ENCODE measurements around the gene CFAP90.

DNA sequence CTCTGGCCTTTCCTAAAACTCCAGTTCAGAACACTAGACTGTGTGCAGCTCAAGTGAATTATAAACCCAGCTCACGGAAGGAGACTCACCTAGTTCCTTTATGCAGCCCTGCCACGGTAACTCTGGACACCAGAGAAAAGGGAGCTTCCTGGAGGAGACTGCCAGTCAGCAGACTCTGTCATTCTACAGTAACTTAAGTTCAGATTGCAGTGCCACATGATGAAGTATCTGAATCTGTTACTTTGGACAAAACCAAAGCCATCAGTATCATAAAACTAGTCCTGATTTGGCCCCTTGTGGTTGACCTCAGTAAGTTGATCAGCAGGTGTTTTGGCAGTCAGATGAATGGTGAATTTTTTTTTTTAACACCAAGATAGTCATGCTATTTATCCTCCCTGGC is 20.7 kb upstream of the CFAP90 start:
- TF ChIP-seq, protein P1, sequence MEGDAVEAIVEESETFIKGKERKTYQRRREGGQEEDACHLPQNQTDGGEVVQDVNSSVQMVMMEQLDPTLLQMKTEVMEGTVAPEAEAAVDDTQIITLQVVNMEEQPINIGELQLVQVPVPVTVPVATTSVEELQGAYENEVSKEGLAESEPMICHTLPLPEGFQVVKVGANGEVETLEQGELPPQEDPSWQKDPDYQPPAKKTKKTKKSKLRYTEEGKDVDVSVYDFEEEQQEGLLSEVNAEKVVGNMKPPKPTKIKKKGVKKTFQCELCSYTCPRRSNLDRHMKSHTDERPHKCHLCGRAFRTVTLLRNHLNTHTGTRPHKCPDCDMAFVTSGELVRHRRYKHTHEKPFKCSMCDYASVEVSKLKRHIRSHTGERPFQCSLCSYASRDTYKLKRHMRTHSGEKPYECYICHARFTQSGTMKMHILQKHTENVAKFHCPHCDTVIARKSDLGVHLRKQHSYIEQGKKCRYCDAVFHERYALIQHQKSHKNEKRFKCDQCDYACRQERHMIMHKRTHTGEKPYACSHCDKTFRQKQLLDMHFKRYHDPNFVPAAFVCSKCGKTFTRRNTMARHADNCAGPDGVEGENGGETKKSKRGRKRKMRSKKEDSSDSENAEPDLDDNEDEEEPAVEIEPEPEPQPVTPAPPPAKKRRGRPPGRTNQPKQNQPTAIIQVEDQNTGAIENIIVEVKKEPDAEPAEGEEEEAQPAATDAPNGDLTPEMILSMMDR (conservative IDR thresholded peaks at IDR 0.05; ENCODE audit: low read depth, low read length) = 0 out of 2 replicates have a peak, but pooled peaks have one; percentile 12
- no peak for TF ChIP-seq EZH2 (IDR thresholded peaks at IDR 0.05; ENCODE audit: low read length, unreplicated experiment)
- no peak for TF ChIP-seq EZH2phosphoT487 (IDR thresholded peaks at IDR 0.05; ENCODE audit: borderline replicate concordance, low read length)

Data from PC-3 (cell line).